ENCODE data around the gene CPZ.
"Not testable (repeated sequence)": the region's sequence is repeated elsewhere in the genome, so short reads cannot be mapped to it uniquely, and the experiment has no call there.

CPZ gene

DNA sequence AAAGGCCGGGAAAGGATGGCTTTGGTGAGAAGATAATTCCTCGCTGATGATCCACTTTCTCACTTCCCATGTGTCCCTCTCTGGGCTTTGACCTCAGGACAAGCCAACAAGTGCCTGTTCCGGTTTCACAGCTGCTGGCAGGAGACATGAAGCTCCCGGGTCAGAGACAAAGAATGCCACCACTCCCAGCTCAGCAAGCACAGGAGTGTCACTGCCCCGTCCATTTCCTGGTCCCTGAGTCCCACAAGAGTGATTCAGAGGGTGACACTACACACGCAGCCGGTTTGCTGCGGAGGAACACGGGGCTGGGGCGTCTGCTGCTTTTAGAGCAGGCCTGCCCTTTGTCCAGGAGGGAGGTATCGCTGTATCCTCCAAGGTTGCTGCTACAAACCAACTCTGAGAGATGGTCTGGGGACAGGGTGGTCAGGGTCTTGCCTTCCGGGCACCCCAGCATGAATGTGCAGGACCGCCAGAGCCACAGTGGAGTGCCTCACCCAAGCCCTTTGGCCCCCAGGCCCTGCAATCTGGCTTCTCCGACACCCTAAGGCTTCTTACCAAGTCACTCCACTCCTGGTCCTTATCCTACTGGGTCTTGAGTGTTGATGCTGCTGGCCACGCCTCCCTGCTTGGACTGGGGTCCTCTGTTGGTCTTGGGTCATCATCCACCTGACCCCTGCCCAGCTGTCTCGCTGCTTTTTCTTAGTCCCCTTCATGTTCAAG, 49.5 kb downstream of the CPZ start:
- DNase-seq = no peak

DNA sequence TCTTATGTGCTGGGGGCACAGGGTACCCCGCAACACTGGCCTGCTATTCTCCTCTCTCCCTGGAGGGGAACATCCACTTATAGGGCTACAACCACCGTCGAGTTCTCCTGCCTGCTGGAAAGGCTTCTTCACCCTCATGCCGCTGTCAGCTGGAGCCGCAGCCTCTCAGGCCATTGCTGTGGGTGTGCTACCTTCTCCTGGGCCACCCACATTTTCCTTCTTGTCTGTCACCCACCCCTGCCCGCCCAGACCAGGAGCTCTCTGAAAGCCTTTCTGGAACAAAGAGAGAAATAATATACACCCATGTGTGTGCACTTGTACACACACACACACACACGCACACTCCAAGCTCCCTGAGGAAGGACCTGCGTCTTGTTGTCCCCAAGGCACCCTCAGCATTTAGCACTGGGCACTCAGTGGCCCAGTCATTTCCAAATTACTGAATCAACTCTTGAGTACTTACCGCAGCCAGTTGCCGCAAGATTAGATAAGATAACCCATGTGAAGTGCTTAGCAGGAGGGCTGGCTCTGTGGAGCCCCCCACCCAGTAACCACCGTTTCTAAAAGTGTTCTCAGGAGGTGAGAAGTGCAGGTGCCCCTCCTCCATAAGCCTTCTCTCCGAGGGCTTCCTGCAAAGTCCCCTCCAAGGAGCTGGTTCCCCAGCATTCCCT, 50.2 kb downstream of the CPZ start:
- DNase-seq = no peak

DNA sequence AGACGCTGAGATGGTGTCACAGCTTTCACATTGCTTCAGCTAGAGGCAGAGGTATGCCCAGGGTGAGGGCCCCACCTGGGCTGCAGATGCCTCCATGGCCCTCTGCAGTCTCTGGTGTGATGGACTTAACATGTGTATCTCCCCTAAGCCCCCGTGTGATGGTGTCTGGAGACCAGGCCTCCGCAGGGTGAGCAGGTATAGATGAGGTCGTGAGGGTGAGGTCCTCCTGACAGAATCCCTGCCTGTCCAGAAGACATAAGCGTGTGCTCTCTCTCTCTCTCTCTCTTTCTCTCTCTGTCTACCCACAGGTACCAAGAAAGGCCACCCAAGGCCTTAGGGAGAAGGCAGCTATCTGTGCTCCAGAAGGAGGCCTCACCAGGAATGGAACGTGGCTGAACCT, 50.9 kb downstream of the CPZ start:
- DNase-seq = no peak

DNA sequence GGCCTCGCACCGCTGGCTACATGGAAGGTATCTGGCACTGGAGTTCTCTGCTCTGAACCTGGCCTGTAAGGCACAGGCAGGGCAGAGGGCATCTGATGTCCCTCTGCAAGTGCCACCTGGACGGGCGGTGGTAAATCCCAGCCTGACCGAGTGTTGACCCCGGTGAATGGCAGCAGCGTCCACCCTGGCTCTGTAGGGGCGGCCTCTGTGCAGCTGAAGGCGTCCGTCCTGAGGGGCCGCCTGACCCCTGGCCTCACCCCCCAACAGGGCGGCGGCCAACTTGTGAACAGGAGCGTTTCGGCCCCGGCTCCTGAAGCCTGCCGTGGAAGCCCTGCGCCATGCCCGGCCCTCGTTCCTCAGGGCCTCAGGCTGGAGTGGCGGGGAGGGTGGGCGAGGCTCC, 51.4 kb downstream of the CPZ start:
- DNase-seq = no peak

DNA sequence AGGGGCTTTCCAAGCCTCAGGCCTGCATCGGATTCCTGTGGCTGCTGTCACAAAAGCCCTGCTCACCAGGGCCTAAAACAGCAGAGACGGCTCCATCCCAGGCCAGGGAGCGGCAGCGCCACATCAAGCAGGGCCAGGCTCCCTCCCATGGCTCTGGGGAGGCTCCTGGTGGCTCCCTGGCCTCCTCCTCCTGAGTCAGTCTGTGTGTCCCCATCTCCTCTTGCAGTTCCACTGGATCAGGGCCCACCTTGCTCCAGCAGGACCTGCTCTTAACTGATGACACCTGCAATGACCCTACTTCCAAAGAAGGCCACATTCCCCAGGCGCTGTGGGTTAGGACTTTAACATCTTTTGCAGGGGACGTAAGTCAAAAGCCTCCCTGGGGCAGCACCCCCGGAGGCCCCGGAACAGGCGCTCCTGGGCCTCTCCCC, 51.9 kb downstream of the CPZ start:
- no peak for DNase-seq

DNA sequence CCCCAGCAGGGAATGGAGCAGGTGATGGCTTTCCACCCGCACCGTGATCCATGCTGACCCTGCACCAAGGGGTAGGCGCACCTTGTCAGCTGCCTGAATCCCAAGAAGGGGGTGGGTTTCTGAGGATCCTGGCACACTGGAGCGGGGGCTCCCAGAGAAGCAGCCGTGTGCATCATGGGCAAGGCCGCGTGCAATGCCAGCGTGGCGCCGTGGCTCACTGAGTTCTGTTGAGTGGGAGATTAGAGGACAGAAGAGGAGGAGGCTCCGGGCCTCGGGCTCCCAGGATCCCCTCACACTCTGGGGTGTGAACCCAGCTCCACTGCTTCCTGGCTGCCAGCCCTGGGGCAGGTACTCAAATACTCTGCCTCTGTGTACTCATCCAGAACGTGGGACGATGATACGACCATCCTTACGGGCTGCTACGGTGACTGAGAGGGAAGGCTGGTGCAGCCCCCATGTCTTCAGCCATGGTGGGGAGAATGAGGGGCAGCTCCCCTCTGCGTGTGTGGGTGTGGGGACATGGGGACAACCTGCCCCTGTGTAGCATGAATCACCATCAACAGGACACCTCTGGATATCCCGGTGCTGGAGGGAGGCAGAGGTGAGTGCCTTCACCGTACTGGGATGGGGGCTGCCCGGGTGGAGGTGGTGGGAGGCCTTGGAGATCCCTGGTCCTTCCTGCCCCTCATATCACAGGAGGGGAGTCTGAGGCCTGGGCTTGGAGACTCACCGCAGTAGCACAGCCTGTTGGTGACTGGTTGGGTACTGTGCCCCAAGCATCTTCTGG, 52.6 kb downstream of the CPZ start:
- DNase-seq = no peak

DNA sequence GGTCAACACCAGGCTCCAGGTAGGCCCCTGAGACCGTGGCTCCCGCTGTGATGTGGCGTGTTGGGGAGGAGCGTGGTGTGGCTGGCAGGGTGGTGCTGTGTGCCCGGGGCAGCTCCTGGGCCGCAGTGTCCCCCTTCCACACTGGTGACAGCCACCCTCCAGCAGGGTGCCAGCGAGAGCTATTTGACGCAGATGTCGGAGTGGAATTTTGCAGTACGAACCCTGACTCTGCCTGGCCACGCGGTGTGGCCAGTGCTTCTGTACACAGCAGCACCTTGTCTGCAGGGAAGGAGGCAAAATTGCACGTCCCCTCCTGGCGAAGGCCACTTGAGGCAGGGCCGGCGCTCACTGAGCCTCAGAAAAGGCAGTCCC, 53.2 kb downstream of the CPZ start:
- no peak for DNase-seq

DNA sequence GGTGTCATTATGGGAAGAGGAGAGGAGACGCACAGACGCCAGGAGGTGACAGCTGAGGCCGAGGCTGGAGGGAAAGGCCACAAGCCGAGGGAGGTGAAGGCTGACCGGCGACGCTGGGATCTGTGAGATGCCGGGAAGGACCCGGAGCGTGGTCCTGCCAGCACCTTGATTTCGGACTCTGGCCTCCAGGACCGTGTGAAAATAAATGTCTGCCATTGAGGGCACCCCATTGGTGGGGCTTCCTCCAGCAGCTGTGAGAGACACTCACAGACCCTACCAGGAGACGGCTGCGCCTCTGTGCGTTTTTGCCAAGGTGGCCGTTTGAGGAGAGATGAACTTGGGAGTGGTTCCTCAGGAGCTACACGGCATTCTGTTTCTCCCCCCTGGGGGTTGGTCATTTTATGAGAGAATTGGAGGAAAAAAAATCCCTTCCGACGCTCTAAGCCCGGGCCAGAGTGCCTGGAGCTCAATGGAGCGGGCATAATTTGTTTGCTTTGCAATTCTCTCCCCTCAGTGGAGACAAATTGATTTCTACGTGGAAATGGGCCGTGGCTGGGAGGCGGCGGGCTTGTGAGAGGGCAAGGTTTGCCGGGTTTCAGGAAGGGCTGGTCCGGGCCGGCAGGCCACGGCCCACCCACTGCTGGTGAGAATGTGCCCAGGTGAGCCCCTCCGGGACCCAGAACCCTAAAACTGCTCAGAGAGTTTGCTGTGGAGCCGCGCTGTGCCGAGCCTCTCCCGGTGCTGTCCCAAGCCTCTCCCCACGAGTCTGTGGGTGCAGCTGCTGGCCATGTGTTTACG, 53.9 kb downstream of the CPZ start:
- DNase-seq = no peak

DNA sequence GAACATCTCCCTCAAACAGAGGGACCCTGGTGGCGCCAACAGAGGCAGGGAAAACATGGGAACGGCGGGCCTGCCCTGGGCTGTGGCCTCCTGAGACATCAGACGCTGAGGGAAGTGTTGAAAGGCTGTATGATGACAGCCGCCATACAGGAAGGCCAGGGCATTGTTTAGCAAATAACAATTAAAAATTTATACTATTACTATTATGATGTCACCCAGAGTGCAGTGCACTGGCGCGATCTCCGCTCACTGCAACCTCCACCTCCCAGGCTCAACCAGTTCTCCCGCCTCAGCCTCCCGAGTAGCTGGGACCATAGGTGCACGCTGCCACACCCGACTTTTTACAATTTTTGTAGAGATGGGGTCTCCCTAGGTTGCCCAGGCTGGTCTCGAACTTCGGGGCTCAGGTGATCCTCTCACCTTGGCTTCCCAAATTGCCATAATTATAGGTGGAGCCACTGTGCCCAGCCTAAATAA, 54.6 kb downstream of the CPZ start:
- DNase-seq = no peak

DNA sequence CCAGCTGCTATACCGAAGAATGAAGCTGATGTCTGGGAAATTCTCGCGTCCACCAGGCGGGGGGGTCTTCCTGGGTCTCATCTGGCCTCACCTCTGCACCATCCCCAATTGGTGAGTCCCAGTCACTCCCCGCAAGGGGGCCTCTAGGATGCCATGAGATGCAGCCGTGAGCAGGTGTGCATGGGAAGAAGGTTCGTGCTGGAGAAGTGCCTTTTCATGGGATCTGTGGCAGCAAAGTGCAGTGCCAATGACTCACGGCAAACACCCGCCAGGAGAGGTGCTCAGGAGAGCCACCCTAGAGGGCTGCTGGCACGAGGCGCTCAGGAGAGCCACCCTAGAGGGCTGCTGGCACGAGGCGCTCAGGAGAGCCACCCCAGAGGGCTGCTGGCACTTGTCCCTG, 55.1 kb downstream of the CPZ start:
- DNase-seq = no peak

DNA sequence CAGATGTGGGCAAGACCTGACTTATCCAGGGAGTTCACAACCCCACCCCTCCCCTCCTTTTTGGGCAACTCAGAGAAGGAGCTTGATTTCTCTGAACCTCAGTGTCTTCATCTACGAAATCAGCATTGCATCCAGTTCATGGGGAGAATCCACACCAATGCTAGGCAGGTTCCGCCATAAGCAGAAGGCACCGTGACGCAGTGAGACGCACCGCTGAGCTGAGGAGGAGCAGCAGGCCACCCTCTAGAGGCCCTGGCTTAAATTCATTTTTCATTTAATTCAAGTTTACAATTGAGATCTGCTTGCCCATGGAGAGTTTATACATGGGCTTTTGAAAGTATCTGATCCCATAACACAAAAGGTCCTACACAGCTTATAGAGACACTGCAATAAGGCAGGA, 55.7 kb downstream of the CPZ start:
- DNase-seq = no peak

DNA sequence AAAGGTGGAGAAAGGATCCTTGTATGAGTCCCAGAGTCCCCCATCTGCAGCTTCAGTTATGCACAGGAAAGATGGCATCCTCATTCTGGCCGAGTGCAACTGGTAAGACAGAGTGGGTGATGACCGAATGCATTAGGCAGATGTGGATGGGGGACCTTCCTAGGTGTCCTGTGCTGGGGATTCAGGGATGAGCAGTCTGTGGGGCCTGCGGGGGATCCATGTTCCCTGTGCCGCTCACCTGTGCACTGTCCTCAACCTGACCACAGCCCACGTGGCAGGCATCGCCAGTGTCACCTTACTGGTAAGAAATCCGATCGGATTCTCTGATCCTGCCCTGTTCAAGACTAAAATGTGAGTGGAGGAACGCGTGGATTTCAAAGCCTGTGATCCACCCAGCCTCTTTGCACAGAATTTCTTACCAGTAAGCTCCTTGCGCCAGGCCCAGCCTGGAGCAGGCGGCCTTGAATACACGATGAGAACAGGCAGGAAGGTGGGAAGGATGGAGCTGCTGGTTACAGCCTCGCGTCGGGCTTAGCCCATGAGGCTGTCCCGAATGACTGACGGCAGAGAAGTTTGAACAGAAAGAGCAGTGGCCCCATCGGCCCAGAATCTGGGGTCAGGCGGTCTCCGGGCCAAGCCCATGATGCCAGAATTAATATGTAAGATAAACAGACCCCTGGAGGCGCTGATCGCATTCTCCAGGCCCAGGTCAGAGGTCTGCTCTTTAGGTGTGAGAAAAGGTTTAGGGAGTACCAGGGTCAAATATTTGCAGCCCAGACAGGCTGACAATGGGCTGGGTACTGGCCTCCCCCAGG, 56.5 kb downstream of the CPZ start:
- DNase-seq = no peak

DNA sequence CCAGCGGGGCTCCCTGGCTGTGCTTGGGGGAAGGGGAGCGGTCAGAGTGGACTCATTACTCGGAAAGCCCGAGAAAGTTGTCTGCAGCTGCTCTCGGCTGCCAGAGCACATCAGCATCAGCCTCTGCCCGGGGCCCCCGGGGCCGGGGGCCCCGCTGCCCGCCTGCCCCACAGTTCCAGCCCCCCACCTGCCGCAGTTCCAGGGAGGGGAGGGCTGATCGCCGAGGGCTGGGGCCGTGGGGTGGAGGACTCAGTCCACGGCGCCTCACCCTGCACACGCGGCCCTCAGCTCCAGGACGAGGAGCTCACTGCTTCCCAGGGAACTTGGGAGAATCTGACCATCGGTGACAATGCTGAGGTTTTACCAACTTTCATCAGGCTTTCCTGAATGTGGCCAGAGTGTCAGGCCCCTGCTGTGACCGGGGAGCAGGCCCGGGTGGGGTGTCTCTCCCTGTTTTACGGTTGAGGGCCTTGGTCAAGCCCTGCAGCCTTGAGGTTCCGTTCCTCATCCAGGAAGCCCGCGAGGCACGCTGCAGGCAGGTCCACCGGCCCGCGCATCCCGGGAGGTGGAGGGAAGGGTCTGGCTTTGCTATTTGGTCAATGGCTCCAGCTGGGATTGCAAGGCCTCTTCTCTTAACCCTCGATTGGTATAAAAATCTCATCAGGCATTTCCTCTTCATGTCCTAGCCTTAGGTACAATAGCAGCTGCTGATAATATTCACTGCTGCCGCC, 57.2 kb downstream of the CPZ start:
- DNase-seq = no peak

DNA sequence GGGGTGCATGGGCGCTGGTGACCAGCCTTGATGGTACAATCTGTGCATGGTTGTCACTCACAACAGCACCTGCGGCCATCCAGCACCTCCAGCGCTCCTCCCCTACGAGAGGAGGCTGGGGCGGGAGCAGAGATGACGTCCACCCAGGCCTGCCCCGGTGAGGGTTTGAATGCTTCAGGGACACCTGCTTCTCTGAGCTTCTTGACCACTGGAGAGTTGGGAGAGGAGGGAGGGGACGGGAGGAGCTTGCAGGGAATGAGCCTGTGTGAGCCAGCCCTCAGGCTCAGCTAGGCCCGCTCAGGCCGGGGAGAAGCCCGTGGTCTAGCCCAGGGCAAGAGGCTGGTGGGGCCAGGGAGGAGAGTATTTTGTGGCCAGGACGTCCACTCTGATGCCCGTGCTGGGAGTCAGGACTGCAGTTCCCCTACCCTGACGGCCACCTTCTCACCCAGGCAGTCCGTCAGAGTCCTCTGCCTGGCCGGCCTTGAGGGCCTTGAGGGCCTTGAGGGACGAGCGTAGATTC, 59.2 kb downstream of the CPZ start:
- DNase-seq = no peak

DNA sequence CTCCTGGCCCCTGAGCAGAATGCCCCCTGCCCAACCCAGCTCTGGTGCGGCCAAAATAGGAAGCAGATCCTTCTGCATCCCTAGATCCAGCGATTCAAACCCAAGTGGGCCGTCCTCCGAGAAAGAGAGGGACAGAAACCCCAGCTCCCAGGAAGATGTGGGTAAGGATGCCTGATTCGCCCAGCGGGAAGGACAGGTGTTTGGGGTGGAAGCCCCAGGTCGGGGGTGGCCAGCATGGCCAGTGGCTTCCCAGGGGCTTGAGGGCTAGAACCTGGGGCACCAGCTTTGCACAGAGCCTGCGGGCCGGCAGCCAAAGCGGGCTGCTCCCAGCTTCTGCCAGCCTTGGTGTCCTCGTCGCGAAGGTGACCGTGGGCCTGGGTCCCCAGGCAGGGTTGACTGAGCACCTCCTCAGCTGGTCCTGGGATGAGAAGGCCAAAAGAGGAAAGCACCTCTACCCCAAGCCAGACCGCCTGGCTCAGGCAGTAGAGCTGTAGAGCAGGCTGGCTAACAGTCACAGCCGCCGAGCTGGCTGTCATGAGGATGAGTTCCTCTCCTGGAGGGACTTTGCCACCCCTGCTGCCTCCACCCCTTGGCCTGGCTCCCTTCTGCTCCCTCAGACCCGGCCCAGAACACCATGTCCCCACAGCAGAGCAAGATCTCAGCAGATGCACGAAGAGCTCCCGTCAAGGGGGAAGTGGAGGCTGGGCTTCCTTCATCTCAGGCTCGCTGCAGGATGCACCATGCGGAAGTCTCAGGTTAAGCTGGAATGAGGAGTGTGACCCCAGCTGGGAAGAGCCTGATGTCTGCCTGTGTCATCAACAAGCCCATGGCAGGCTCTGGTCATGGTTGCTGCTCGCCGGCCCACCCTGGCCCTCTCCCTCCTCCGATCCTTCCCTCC, 59.9 kb downstream of the CPZ start:
- DNase-seq = no peak

DNA sequence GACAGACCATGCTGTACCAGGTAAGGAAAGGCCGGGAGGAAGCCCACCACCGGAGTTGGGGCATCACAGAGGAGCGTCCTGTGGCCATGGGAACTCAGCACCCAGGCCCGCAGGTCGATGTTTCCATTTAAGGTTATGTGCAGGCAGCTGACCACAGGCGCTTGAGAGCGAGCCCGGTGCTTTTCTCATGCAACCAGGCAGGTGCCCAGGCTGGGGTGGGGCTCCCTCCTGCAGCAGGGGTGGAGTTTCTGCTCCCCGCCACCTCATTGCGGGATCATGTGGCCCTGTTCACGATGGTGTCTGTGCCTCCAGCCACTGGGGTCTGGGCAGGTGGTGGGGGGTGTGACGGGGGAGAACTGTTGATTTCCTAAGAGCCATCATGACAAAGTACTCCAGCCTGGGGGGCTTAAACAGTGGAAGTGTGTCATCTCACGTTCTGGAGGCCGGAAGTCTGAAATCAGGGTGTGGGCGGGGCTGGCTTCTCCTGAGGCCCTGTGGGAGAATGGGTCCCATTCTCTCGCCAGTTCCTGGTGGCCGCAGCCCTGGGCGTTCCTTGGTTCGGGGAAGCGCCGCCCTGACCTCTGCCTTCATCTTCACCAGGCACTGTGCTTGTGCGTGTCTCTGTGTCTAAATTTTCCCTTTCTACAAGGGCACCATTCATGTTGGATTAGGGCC, 60.9 kb downstream of the CPZ start:
- DNase-seq = no peak

DNA sequence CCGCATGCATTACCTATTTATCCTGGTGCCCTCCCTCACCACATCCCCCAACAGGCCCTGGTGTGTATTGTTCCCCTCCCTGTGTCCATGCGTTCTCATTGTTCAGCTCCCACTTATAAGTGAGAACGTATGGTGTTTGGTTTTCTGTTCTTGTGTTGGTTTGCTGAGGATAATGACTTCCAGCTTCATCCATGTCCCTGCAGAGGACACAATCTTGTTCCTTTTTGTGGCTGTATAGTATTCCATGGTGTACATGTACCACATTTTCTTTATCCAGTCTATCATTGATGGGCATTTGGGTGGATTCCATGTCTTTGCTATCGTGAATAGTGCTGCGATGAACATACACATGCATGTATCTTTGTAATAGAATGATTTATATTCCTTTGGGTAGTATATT, 61.6 kb downstream of the CPZ start:
- DNase-seq = not testable (repeated sequence)

DNA sequence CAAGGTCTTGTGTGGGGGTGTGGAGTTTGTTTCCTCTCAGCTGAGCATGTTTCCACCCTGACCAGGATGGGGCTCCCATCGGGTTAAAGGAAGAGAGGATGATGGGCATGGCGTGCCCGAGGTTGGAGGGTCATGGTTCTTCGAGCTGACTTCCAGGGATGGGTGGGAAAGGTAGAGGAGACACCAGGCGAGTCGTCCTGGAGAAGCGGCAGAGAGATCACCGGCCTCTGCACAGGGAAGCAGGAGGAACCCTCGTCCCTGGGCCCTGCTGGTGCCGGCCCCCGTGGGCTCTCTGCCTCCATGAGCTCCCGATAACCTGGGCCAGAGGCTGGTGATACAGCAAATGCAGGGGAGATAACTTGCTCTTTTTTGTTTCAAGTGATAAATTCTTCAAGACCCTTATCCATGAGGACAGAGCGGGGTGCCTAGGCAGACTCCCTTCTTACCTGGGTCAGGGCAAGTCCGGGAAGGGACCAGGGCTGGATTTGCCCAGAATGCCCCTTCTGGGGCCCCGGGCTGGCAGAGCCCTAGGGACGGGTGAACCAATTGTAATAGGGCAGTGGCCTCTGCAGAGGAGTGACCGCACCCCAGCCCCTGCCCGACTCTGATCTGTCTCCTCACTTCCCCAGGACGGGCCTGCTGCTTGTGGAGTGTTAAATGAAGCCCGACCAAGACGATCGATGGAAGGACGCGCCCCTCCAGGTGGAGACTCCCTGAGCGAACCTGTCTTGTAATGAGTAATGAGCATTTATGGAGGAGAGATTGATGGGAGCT, 63.0 kb downstream of the CPZ start:
- no peak for DNase-seq

DNA sequence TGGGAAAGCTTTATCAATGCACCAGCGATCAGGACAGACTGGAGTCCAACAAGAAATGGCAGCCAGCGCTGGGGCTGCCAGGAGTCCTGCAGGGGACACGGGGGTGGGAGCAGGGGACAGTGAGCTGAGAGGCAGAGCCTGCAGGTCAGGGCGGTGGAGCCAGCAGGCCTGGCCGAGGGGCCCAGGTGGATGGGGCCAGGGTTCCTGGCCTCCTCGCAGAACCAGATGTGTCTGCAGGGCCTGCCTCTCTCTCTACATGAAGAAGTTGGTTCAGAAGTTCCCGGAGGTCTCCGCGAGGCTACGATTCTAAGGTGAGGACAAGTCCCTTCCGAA, 63.6 kb downstream of the CPZ start:
- no peak for DNase-seq
